Liver (tissue), 9 donors: ENCODE data around the gene SRGAP1. TPM values are rescaled to one million over a fixed set of nuclear protein-coding genes. Genes with fewer than 3 reads are reported as not detected.

ENCODE experiments used
- DNase-seq: peaks from one replicate; pipeline ENCODE4 v3.0.0-alpha.2; 2017; ENCODE audit warnings: low spot score
- H3K27ac ChIP-seq, 2 donors: one replicate each; pipeline ENCODE4 v1.7.0; 2013; ENCODE audit warnings: inconsistent platforms in 2 of 2, low read length in 2 of 2, control low read depth in 1 of 2, low read depth in 1 of 2, mild to moderate bottlenecking in 1 of 2
- H3K27me3 ChIP-seq, 4 donors: one replicate each; pipeline versions ENCODE4 v1.6.1 to v1.7.0; 2013; ENCODE audit warnings: low read length in 3 of 4, inconsistent platforms in 1 of 4, mild to moderate bottlenecking in 1 of 4, moderate library complexity in 1 of 4; ENCODE audit not compliant: control insufficient read depth in 4 of 4, insufficient read depth in 4 of 4
- H3K36me3 ChIP-seq, 4 donors: one replicate each; pipeline versions ENCODE4 v1.6.1 to v1.7.0; 2013; ENCODE audit warnings: low read length in 3 of 4, mild to moderate bottlenecking in 3 of 4, low read depth in 1 of 4, moderate library complexity in 1 of 4; ENCODE audit not compliant: control insufficient read depth in 4 of 4, insufficient read depth in 3 of 4
- H3K4me1 ChIP-seq, 4 donors: one replicate each; pipeline versions ENCODE4 v1.6.1 to v1.7.0; 2013; ENCODE audit warnings: low read length in 3 of 4, mild to moderate bottlenecking in 3 of 4, moderate library complexity in 1 of 4; ENCODE audit not compliant: control insufficient read depth in 4 of 4, insufficient read depth in 4 of 4
- H3K4me3 ChIP-seq, 3 donors: one replicate each; pipeline versions ENCODE4 v1.6.1 to v1.7.0; 2013; ENCODE audit warnings: low read length in 3 of 3, control low read depth in 1 of 3, low read depth in 1 of 3, mild to moderate bottlenecking in 1 of 3
- H3K9ac ChIP-seq, 2 donors: one replicate each; pipeline ENCODE4 v1.7.0; 2013; ENCODE audit warnings: low read length in 2 of 2, mild to moderate bottlenecking in 2 of 2, moderate library complexity in 2 of 2, control low read depth in 1 of 2, low read depth in 1 of 2
- H3K9me3 ChIP-seq, 4 donors: one replicate each; pipeline versions ENCODE4 v1.6.1 to v1.7.0; 2013; ENCODE audit warnings: low read length in 3 of 4; ENCODE audit not compliant: control insufficient read depth in 4 of 4
- EGR1 ChIP-seq, 2 donors: IDR thresholded peaks; 2 replicates each; pipeline ENCODE4 v1.6.1; 2016 to 2018; ENCODE audit warnings: antibody characterized with exemption in 2 of 2, low read depth in 2 of 2
- FOXA1 ChIP-seq: IDR thresholded peaks from 2 replicates; pipeline ENCODE4 v1.6.1; 2016; ENCODE audit warnings: antibody characterized with exemption
- GABPA ChIP-seq, 2 donors: IDR thresholded peaks in 1 of 2; conservative IDR thresholded peaks in 1 of 2; 2 replicates each; pipeline ENCODE4 v1.6.1; 2016; ENCODE audit warnings: antibody characterized with exemption in 2 of 2, mild to moderate bottlenecking in 1 of 2, moderate library complexity in 1 of 2
- JUND ChIP-seq, 2 donors: IDR thresholded peaks; 2 replicates each; pipeline ENCODE4 v1.6.1; 2016; ENCODE audit warnings: antibody characterized with exemption in 2 of 2
- NR2F2 ChIP-seq: IDR thresholded peaks from 2 replicates; pipeline ENCODE4 v1.6.1; 2016; ENCODE audit warnings: antibody characterized with exemption
- RXRA ChIP-seq, 2 donors: IDR thresholded peaks; 2 replicates each; pipeline ENCODE4 v1.6.1; 2017 to 2018; ENCODE audit warnings: antibody characterized with exemption in 2 of 2, mild to moderate bottlenecking in 1 of 2
- TAF1 ChIP-seq: conservative IDR thresholded peaks from 2 replicates; pipeline ENCODE4 v1.6.1; 2016; ENCODE audit warnings: antibody characterized with exemption, mild to moderate bottlenecking
- YY1 ChIP-seq: IDR thresholded peaks from 2 replicates; pipeline ENCODE4 v1.6.1; 2016; ENCODE audit warnings: antibody characterized with exemption, mild to moderate bottlenecking
- WGBS: extraction: QIAGEN DNeasy Blood & Tissue Kit; methylation state at CpG from one replicate; pipeline ENCODE4 v1.1.7; 2013; 5-methylcytosine and 5-hydroxymethylcytosine counted together
- polyA plus RNA-seq, 2 donors: library from polyadenylated mRNA; stranded (reverse) in 1 of 2; unstranded in 1 of 2; fragments of 200-250 nt in 1 of 2; fragments of >200 nt in 1 of 2; fragmentation: Nextera tagmentation in 1 of 2; extraction: Ambion mirVana in 1 of 2; gene quantifications; one replicate each; pipeline versions ENCODE4 v1.2.1 to v1.2.3, GENCODE V29; 2013 to 2015
- total RNA-seq, 2 donors: library from RNA; depleted of rRNA; stranded (reverse); fragments of >200 nt; gene quantifications; one replicate each; pipeline ENCODE4 v1.2.3, GENCODE V29; 2014
- TF ChIP-seq, protein P1 (sequence below): IDR thresholded peaks from 2 replicates; pipeline ENCODE4 v1.6.1; 2016; ENCODE audit warnings: antibody characterized with exemption
- TF ChIP-seq, protein P2 (sequence below): fragments of 150-350 bp; IDR thresholded peaks from 2 replicates; pipeline ENCODE4 v1.5.1; 2017; ENCODE audit warnings: improper control_type of control experiment, low read depth, low read length; ENCODE audit not compliant: missing input control
- TF ChIP-seq, protein P3 (sequence below): IDR thresholded peaks from 2 replicates; pipeline ENCODE4 v1.6.1; 2016; ENCODE audit warnings: antibody characterized with exemption, mild to moderate bottlenecking
- donor health status: healthy.
- donor health status: healthy.
- donor health status: healthy.
- donor health status: healthy.
- donor health status: healthy.

The SRGAP1 gene
- total and polyA plus RNA-seq, 4 donors = 0.28 to 1.3 (median 0.85) TPM

DNA sequence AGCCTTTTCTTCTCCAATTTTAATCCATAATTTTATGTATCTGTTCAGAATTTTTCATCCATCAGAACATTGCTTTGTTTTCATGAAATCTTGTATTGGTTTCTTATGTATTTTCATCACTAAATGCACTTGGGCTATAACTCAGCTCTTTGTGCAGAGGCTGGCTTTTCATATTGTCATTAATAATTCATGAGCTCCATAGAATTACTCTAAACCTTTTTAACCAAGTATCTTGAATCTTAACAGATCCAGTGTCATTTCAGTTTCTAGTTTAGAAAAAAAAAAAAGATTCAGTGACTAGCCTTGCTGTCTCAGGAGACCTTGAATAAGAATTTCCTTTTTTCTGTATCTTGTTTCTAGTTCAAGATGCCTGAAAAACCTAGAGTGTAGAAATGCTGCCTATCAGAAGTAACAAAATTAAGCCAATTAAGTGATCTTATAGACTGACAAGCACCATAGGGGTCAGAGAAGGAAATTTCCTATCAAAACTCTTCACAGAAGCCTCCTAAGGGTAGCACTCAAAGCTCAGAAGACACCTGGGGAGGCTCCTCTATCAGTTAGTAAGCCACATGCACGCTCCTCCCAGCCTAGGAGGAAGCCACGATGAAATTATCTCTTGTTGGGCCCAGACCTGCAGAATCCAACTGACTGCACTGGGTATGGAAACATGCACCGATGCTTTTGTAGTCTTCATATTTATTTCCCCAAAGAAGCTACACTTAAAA is 214.2 kb downstream of the SRGAP1 start:
- Histone ChIP-seq H3K9me3 (peaks cover 0 to 2% (median 0%) of the 10 kb centered on the region in 4 donors), H3K27me3 (no peaks in the 10 kb centered on the region), H3K27ac (no peak overlapping the region), H3K4me1 (no peaks in the 10 kb centered on the region), H3K9ac (no peak overlapping the region), H3K4me3 (no peak overlapping the region), H3K36me3 (no peaks in the 10 kb centered on the region)
- TF ChIP-seq FOXA1 (no peak), JUND (IDR thresholded peaks at IDR 0.05) (no peak), EGR1 (IDR thresholded peaks at IDR 0.05; ENCODE audit: low read depth in 2 of 2) (no peak)
- 83% methylated on average over 3 of the region's 3 CpGs for WGBS
- DNase-seq = no peak

DNA sequence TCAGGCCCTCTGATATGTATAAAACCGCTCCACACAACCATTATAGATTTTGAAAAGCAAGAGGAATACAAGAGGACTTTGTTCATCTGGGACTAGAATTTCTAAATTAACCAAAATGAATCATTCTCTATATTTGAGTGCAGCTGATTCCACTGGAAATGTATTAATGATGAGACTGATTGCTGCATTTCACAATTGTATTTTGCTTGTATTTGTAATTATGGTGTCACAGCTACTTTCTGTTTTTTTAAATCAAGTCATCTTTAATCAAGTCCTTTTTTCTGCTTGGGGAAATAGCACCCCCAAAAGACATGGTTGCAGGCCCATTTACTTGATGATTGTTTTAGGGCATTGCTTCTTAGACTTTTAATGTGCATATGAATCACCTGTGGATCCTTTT is 215.2 kb downstream of the SRGAP1 start:
- H3K4me3 ChIP-seq = no peak overlapping the region
- peaks cover 0 to 2% (median 0%) of the 10 kb centered on the region in 4 donors for H3K9me3 ChIP-seq
- 96% methylated on average over 1 of the region's 1 CpG for WGBS
- H3K27ac ChIP-seq = no peak overlapping the region
- no peak for DNase-seq
- no peaks in the 10 kb centered on the region for H3K27me3 ChIP-seq
- no peak overlapping the region for H3K9ac ChIP-seq
- no peaks in the 10 kb centered on the region for H3K36me3 ChIP-seq
- TF ChIP-seq NR2F2 = no peak
- no peak for TF ChIP-seq GABPA (IDR thresholded peaks at IDR 0.05 in 1 of 2, conservative IDR thresholded peaks at IDR 0.05 in 1 of 2)
- no peaks in the 10 kb centered on the region for H3K4me1 ChIP-seq

DNA sequence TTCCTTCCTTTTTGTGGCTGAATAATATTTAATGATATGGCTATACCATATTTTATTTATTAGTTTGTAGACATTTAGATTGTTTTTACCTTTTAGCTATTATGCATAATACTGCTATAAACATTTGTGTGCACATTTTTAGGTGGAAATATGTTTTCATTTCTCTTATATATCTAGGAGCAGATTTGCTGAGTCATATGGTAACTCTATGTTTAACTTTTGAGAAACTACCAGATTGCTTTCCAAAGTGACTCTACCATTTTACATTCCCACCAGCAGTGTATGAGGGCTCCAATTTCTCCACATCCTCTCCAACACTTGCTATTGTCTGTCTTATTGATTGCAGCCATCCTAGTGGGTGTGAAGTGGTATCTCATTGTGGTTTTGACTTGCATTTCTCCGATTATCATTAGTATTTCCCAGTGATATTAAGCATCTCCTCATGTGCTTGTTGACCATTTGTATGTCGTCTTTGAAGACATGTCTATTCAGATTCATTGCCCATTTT is 217.4 kb downstream of the SRGAP1 start:
- no peaks in the 10 kb centered on the region for H3K9me3 ChIP-seq
- no peak for DNase-seq
- H3K4me3 ChIP-seq = no peak overlapping the region
- WGBS = 88% methylated on average over 2 of the region's 2 CpGs
- no peaks in the 10 kb centered on the region for H3K27me3 ChIP-seq
- H3K4me1 ChIP-seq = no peaks in the 10 kb centered on the region
- TF ChIP-seq, protein P1, sequence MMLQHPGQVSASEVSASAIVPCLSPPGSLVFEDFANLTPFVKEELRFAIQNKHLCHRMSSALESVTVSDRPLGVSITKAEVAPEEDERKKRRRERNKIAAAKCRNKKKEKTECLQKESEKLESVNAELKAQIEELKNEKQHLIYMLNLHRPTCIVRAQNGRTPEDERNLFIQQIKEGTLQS = no peak
- TF ChIP-seq GABPA (IDR thresholded peaks at IDR 0.05 in 1 of 2, conservative IDR thresholded peaks at IDR 0.05 in 1 of 2) (no peak), TAF1 (no peak), YY1 (no peak), EGR1 (IDR thresholded peaks at IDR 0.05; ENCODE audit: low read depth in 2 of 2) (no peak), JUND (IDR thresholded peaks at IDR 0.05) (no peak), RXRA (IDR thresholded peaks at IDR 0.05) (no peak)
- TF ChIP-seq, protein P2, sequence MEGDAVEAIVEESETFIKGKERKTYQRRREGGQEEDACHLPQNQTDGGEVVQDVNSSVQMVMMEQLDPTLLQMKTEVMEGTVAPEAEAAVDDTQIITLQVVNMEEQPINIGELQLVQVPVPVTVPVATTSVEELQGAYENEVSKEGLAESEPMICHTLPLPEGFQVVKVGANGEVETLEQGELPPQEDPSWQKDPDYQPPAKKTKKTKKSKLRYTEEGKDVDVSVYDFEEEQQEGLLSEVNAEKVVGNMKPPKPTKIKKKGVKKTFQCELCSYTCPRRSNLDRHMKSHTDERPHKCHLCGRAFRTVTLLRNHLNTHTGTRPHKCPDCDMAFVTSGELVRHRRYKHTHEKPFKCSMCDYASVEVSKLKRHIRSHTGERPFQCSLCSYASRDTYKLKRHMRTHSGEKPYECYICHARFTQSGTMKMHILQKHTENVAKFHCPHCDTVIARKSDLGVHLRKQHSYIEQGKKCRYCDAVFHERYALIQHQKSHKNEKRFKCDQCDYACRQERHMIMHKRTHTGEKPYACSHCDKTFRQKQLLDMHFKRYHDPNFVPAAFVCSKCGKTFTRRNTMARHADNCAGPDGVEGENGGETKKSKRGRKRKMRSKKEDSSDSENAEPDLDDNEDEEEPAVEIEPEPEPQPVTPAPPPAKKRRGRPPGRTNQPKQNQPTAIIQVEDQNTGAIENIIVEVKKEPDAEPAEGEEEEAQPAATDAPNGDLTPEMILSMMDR = no peak
- TF ChIP-seq, protein P3, sequence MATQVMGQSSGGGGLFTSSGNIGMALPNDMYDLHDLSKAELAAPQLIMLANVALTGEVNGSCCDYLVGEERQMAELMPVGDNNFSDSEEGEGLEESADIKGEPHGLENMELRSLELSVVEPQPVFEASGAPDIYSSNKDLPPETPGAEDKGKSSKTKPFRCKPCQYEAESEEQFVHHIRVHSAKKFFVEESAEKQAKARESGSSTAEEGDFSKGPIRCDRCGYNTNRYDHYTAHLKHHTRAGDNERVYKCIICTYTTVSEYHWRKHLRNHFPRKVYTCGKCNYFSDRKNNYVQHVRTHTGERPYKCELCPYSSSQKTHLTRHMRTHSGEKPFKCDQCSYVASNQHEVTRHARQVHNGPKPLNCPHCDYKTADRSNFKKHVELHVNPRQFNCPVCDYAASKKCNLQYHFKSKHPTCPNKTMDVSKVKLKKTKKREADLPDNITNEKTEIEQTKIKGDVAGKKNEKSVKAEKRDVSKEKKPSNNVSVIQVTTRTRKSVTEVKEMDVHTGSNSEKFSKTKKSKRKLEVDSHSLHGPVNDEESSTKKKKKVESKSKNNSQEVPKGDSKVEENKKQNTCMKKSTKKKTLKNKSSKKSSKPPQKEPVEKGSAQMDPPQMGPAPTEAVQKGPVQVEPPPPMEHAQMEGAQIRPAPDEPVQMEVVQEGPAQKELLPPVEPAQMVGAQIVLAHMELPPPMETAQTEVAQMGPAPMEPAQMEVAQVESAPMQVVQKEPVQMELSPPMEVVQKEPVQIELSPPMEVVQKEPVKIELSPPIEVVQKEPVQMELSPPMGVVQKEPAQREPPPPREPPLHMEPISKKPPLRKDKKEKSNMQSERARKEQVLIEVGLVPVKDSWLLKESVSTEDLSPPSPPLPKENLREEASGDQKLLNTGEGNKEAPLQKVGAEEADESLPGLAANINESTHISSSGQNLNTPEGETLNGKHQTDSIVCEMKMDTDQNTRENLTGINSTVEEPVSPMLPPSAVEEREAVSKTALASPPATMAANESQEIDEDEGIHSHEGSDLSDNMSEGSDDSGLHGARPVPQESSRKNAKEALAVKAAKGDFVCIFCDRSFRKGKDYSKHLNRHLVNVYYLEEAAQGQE = no peak
- H3K9ac ChIP-seq = no peak overlapping the region
- H3K36me3 ChIP-seq = no peaks in the 10 kb centered on the region
- H3K27ac ChIP-seq = no peak overlapping the region
